Mammary epithelial cell (primary cell): ENCODE data around the gene GK2.

ENCODE experiments used
- EZH2 ChIP-seq: IDR thresholded peaks from 2 replicates; pipeline ENCODE4 v1.6.1; 2012; ENCODE audit warnings: low read length, inconsistent platforms, borderline replicate concordance
- TF ChIP-seq, protein P1 (sequence below), 2 donors: IDR thresholded peaks in 1 of 2; conservative IDR thresholded peaks in 1 of 2; 2 replicates each; pipeline ENCODE4 v1.5.1; 2011 to 2012; ENCODE audit warnings: inconsistent platforms in 2 of 2, low read length in 2 of 2, mild to moderate bottlenecking in 2 of 2, control low read depth in 1 of 2, low read depth in 1 of 2; ENCODE audit not compliant: insufficient read depth in 1 of 2; ENCODE audit errors: extremely low read depth in 1 of 2

DNA sequence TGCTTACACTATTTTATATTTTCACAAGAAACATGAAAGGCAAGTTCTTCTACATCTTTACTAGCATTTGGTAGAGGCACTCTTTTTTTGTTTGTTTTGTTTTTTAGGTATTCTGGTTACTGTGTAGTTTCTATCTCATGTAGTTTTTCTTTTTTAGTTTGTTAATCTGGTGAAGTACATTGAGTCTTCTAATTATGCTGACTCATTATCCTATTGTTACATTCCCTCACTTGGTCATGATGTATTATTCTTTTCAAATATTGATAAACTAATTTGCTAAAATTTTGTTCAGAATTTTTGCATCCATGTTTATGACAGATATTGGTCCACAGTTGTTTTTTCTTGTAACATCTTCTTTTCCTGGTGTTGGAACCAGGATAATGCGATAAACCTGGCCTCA, 4.7 kb downstream of the GK2 start:
- TF ChIP-seq, protein P1, sequence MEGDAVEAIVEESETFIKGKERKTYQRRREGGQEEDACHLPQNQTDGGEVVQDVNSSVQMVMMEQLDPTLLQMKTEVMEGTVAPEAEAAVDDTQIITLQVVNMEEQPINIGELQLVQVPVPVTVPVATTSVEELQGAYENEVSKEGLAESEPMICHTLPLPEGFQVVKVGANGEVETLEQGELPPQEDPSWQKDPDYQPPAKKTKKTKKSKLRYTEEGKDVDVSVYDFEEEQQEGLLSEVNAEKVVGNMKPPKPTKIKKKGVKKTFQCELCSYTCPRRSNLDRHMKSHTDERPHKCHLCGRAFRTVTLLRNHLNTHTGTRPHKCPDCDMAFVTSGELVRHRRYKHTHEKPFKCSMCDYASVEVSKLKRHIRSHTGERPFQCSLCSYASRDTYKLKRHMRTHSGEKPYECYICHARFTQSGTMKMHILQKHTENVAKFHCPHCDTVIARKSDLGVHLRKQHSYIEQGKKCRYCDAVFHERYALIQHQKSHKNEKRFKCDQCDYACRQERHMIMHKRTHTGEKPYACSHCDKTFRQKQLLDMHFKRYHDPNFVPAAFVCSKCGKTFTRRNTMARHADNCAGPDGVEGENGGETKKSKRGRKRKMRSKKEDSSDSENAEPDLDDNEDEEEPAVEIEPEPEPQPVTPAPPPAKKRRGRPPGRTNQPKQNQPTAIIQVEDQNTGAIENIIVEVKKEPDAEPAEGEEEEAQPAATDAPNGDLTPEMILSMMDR (conservative IDR thresholded peaks at IDR 0.05 in 1 of 2, IDR thresholded peaks at IDR 0.05 in 1 of 2; ENCODE audit: extremely low read depth in 1 of 2, insufficient read depth in 1 of 2, low read depth in 1 of 2, low read length in 2 of 2), result no peak
- TF ChIP-seq EZH2, result no peak
